ENCODE measurements around the gene ARPC5.

The ARPC5 gene

DNA sequence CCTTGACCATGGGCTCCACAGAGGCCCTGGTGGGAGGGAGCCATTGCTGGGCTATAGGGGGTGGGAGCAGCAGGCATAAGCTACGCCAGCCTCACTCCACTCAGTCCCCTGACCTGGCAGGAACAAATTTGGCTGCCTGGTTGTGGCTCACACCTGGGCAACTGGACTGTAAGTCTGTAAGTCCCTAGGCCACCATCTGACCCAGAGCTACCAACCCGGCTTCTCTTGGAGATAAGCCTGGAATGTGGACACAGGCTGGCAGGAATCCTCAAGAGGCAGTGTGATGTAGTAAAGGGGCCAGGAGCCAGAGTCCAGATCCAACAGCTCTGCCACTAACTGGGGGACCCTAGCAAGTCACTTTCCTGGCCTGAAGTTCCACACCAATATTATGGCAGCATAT is 56.7 kb downstream of the ARPC5 start:
- in situ Hi-C loops (cut with MboI; ENCODE audit: low sequenced_read_pairs, unreplicated experiment) = no loop called here
- no peak for DNase-seq (ENCODE audit: low spot score)
- TF ChIP-seq, protein P1, sequence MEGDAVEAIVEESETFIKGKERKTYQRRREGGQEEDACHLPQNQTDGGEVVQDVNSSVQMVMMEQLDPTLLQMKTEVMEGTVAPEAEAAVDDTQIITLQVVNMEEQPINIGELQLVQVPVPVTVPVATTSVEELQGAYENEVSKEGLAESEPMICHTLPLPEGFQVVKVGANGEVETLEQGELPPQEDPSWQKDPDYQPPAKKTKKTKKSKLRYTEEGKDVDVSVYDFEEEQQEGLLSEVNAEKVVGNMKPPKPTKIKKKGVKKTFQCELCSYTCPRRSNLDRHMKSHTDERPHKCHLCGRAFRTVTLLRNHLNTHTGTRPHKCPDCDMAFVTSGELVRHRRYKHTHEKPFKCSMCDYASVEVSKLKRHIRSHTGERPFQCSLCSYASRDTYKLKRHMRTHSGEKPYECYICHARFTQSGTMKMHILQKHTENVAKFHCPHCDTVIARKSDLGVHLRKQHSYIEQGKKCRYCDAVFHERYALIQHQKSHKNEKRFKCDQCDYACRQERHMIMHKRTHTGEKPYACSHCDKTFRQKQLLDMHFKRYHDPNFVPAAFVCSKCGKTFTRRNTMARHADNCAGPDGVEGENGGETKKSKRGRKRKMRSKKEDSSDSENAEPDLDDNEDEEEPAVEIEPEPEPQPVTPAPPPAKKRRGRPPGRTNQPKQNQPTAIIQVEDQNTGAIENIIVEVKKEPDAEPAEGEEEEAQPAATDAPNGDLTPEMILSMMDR (IDR thresholded peaks at IDR 0.05; ENCODE audit: borderline replicate concordance, control extremely low read depth, extremely low read depth, insufficient read depth, missing control alignments) = no peak

DNA sequence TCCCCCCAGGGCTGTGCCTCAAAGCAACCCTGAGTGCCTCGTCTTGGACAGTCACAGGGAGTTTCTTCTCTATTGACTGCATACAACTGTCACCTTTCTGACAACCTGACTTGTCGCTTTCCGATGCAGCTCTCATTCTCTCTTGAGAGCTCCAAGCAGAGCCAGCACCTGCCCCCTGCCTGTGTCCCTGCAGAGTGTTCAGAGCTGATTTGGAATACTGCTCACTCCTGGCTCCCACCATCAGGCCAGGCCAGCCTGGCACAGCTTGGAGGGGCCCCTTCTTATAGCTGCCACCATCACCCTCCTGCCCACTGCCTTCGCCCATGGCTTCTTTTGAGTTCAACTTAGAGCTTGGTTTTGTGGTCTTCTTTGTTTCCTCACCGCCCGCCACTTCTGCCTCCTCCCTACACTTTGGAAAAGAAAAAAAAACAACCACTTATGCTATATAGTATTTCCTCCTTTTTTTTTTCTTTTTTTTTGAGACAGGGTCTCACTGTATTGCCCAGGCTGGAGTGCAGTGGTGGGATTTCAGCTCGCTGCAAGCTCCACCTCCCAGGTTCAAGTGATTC is 57.6 kb downstream of the ARPC5 start:
- in situ Hi-C loops (cut with MboI; ENCODE audit: low sequenced_read_pairs, unreplicated experiment) = no loop called here
- TF ChIP-seq, protein P1 (IDR thresholded peaks at IDR 0.05; ENCODE audit: borderline replicate concordance, control extremely low read depth, extremely low read depth, insufficient read depth, missing control alignments) = no peak

DNA sequence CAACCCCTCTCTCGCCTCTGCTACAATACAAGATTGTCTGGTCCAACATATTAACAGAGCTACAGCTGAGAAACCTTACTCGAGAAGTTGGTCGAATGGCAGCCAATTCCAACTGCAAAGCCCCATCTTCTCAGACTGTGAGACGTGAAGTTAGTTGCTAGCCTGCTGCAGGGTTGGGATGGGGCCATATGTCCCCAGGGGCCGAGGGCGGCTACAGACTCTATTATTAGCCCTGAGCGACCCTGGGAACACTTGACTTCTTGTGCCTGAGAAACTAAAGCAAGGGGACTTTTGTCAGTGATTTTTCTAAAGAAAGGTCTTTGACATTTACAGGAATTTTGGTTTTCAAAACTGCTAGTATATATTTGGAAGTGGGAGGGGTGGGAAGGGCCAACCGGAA is 59.0 kb downstream of the ARPC5 start:
- no peak for DNase-seq (ENCODE audit: low spot score)
- TF ChIP-seq, protein P1 (IDR thresholded peaks at IDR 0.05; ENCODE audit: borderline replicate concordance, control extremely low read depth, extremely low read depth, insufficient read depth, missing control alignments) = no peak
- in situ Hi-C loops (cut with MboI; ENCODE audit: low sequenced_read_pairs, unreplicated experiment) = no loop called here

More for the DNA sequence above, 57.6 kb downstream of the ARPC5 start:
- DNase-seq (ENCODE audit: low spot score) = no peak

DNA sequence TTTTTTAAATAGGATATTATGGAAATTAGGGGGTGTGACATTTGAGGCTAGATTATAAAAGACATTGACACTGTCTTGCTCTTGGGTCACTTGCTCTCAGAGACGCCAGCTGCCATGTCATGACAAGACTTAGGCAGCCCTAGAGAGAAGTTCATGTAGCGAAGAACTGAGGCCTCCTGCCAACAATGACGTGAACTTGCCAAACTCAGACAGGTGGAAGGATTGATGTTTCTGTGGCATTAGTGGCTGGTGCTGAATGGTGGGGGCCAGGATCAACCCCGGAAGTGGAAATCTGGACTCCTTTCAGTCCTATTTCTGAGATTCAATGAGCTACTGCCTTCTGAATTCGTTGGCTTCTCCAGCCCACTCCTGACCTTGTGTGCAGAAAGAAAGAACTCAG is 60.0 kb downstream of the ARPC5 start:
- no peak for DNase-seq (ENCODE audit: low spot score)
- TF ChIP-seq, protein P1 (IDR thresholded peaks at IDR 0.05; ENCODE audit: borderline replicate concordance, control extremely low read depth, extremely low read depth, insufficient read depth, missing control alignments) = no peak
- in situ Hi-C loops (cut with MboI; ENCODE audit: low sequenced_read_pairs, unreplicated experiment) = no loop called here

DNA sequence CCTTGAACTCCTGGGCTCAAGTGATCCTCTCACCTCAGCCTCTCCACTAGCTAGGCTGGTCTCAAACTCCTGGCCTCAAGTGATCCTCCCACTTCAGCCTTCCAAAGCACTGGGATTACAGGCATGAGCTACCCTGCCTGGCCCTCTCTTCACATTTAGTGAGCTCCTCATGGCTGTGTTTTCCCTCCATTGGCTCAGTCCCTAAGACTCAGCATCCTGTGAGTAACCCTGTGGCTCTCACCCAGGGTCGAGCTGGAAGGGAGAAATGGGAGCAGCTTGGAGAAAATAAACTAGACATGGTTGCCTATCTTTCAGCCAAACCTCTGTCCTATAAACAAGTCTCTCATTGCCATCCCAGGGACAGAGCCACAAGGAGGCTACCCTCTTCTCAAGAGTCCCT is 62.9 kb downstream of the ARPC5 start:
- in situ Hi-C loops (cut with MboI; ENCODE audit: low sequenced_read_pairs, unreplicated experiment) = loop anchor here (25.0 kb wide), 1 partner anchor 285 kb away; no protein-coding TSS in a partner anchor
- TF ChIP-seq, protein P1 (IDR thresholded peaks at IDR 0.05; ENCODE audit: borderline replicate concordance, control extremely low read depth, extremely low read depth, insufficient read depth, missing control alignments) = no peak
- DNase-seq (ENCODE audit: low spot score) = no peak

DNA sequence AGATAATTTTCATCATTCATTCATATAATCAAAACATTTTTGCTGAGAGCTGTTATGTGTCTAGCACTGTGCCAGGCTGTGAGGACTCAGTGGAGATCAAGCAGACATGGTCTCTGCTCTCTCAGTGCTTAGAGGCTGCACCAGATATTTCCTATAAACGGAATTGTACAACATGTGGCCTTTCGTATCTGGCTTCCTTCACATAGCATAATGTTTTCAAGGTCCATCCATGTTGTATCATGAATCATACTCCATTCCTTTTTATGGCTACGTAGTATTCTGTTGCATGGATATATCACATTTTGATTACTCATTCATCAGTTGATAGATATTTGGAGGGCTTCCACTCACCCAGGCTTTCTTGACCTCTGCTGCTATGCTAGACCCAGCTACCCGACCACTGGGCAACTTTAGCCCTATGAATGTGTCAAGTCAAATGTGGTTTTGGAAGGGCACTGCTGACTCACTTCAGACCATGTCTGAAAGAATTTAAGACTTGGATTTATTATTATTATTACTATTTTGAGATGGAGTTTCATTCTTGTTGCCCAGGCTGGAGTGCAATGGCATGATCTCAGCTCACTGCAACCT is 63.8 kb downstream of the ARPC5 start:
- no peak for DNase-seq (ENCODE audit: low spot score)
- TF ChIP-seq, protein P1 (IDR thresholded peaks at IDR 0.05; ENCODE audit: borderline replicate concordance, control extremely low read depth, extremely low read depth, insufficient read depth, missing control alignments) = no peak
- in situ Hi-C loops (cut with MboI; ENCODE audit: low sequenced_read_pairs, unreplicated experiment) = loop anchor here (25.0 kb wide), 1 partner anchor 284 kb away; no protein-coding TSS in a partner anchor
